GM12892 (cell line): ENCODE data around the gene PLOD2.

ENCODE experiments used
- DNase-seq: peaks from one replicate; pipeline ENCODE4 v3.0.0; 2011; ENCODE audit not compliant: insufficient read length
- FAIRE-seq: peaks from 2 replicates; lab custom pipeline; 2011; peaks lifted over from hg19 to GRCh38; lab: Jason Lieb, UNC
- POLR2A ChIP-seq: IDR thresholded peaks from 2 replicates; pipeline ENCODE4 v1.6.1; 2011; ENCODE audit warnings: low read depth, low read length, control low read depth
- POLR2AphosphoS5 ChIP-seq: IDR thresholded peaks from 2 replicates; pipeline ENCODE4 v1.6.1; 2011; ENCODE audit warnings: low read depth, low read length, control low read depth
- TAF1 ChIP-seq: IDR thresholded peaks from 2 replicates; pipeline ENCODE4 v1.6.1; 2011; ENCODE audit warnings: low read depth, mild to moderate bottlenecking, control low read depth, low read length, borderline replicate concordance

PLOD2 gene

DNA sequence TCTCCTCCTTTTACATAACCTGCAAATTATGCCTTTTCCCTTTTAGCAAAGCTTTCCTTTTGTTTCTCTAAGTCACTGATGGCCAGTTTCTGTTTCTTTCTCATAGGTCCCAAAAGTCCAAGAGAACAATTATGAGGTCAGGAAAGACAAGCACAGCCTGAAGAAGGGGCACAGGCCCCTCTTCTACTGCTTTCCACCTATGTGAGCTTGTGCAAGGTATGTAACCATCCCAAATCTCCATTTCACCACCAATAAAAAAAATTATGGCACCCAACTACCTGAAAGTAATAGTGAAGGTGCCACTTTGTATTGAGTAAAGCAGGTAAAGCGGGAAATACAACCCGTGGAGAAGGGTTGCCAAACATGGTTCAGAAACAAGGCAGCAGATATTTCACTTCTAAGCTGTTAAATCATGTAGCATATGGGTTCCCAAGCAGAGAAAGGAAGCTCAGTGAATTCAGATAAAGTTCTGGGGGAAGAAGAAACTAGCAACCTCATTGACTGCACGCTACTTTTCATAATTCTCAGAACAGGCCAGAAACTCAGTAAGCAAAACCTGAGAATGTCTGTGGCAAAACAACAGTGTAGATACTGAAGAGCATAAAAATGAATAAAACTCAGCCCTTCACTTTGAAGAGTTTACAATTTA lies 4.2 kb downstream of the PLOD2 start:
- DNase-seq (no peak), FAIRE-seq (no peak)
- TF ChIP-seq TAF1 (no peak), POLR2A (no peak), POLR2AphosphoS5 (no peak)

DNA sequence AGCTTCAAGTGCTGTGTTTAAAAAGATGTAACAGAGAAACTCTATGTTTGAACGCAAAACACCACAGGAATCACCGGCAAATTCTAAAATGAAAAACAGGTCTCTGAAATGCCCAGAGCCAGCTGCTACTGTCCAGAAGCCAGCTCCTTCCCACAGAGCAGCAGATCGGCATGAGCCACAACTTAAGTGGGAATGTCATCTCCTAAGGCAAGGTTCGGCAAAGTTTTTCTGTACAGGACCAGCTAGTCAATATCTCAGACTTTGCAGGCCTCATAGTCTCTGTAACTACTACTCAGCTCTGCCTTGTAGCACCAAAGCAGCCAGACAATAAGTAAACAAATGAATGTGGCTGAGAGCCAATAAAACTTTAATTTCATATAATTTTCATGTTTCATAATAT lies 4.9 kb downstream of the PLOD2 start:
- TF ChIP-seq TAF1 (no peak), POLR2AphosphoS5 (no peak), POLR2A (no peak)
- DNase-seq (no peak), FAIRE-seq (no peak)

DNA sequence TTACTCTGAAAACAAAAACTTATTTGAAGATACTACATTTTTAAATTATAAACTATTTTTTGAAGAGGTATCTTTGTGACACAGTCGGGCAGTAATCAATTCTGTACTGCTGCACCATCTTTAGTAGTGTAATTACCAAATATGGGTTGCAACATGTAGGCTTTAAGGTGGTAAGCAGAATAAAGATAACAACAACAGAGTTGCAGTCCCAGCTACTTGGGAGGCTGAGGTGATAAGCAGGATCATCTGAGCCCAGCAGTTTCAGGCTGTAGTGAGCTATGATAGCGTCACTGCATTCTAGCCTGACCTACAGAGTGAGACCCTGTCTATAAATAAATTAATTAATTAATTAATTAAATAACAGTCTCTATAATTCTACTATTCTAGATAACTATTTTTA lies 6.0 kb downstream of the PLOD2 start:
- DNase-seq (no peak), FAIRE-seq (no peak)
- TF ChIP-seq TAF1 = no peak
- TF ChIP-seq POLR2AphosphoS5 = no peak
- no peak for TF ChIP-seq POLR2A

DNA sequence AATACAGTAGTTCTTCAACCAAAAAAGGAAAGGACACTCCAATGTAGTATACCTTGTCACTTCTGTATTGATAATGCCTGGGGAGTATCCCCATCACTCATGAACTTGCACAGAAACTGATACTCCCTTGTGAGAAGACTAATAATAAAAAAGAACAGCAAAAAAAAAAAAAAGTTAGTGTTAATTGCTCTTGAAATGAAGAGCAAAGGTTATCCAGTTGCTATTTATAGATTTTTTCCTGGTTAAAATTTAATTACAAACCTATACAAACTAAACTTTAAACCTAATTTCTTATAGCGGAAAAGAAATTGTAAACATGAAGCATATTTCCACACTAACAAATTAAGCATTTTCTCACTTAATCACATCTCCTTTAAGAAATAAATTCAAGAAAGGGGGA lies 6.7 kb downstream of the PLOD2 start:
- DNase-seq = no peak
- no peak for TF ChIP-seq POLR2A
- no peak for TF ChIP-seq POLR2AphosphoS5
- TF ChIP-seq TAF1 = no peak
- no peak for FAIRE-seq

DNA sequence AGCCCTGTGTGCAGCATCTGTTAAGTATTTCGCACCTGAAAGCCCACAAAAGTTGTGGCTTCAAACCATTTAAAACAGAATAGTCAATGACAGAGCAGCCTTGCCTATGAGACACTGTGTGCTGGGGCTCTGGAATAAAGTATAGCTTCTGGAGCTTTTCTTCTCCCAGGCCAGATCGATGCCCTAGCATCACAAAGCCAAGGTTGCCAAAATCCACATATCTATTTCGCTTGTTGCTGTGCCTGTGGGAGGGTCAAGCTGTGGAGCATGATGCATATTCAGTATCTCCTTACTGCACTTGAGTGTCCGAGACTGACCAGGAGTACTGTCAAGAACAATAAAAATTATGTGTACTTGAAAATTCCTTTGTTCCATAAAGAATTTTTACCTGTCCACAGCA lies 7.6 kb downstream of the PLOD2 start:
- DNase-seq (no peak), FAIRE-seq (no peak)
- TF ChIP-seq POLR2AphosphoS5 (no peak), TAF1 (no peak), POLR2A (no peak)

DNA sequence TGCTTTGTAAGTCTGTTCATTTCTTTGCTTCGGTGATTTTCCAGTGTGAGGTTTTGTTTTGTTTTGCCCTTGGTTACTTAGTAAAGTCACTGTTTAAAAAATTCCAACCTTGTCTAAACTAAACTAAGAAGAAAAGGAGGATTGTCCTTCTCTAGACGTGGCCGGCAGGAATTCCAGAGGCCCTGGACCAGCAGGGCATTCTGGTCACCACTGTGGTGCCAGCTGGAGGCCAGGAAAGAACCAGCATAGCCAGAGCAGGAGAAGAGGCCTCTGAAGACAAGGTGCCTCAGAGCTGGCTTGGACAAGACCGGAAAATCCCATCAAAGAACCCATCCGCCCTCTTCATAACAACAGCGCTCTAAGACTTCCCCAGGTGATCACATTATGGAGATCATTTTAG lies 8.2 kb downstream of the PLOD2 start:
- no peak for TF ChIP-seq POLR2A
- no peak for TF ChIP-seq TAF1
- no peak for TF ChIP-seq POLR2AphosphoS5
- DNase-seq (no peak), FAIRE-seq (no peak)

DNA sequence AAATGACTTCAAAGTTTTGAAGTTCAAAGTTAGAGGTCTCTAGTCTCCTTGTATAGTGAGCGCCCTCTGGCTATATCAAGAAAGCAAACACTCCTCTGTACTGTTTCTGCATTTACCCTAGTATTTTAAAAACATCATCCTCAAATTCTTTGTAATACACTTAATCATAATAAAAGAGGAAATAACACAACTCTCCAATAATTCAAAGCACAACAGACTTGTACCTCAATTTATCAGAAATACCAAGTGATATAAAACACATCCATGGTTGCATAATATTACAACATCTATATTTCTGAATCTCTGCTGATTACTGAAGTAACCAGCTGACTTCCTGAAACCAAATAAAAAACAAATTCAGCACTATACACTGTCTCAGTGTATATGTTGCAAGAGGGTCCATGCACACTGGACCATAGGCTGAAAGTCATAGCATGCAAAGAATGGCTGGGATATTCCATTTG lies 12.5 kb downstream of the PLOD2 start:
- TF ChIP-seq POLR2AphosphoS5 = no peak
- no peak for TF ChIP-seq POLR2A
- TF ChIP-seq TAF1 = no peak

DNA sequence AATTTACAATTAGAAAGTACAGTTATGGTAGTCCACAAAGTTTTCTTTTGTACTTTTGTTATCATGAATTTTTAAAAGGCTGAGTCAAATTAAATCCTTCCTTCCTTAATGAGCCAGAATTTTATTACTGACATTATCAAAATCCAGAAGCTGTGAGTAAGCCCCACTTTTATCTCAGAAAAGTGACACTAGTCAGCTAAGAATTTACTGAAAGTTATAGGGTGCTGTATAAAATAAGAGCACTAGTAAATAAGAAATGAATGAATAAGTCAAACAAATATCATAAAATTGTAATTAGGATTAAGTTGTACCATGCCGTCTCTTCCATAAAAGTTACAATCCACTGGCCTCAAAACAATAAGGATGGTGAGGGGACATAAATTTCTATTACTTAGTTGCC lies 15.3 kb downstream of the PLOD2 start:
- no peak for FAIRE-seq
- DNase-seq = no peak

More for the DNA sequence above, 12.5 kb downstream of the PLOD2 start:
- DNase-seq (no peak), FAIRE-seq (no peak)

DNA sequence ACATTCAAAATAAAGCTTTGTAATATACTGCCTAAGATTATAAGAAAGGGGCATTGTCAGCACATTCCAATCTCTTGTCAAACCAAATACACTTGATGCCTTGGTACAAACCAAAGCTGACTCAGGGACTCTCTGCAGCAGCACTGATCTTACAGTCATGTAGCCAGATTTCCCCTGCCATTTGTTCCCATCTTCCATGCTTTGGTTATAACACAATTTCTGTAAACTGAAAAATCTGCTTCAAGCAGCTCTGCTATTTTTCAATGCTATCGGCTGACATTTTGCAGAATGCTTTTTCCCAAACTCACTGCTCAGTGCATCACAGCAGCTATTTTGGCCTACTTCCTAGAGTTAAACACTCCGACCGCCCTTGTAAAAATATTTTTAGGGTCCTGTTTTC lies 18.2 kb downstream of the PLOD2 start:
- TF ChIP-seq TAF1 (no peak), POLR2A (no peak), POLR2AphosphoS5 (no peak)
- DNase-seq = no peak
- no peak for FAIRE-seq

More for the DNA sequence above, 15.3 kb downstream of the PLOD2 start:
- TF ChIP-seq TAF1 = no peak
- no peak for TF ChIP-seq POLR2AphosphoS5
- no peak for TF ChIP-seq POLR2A

DNA sequence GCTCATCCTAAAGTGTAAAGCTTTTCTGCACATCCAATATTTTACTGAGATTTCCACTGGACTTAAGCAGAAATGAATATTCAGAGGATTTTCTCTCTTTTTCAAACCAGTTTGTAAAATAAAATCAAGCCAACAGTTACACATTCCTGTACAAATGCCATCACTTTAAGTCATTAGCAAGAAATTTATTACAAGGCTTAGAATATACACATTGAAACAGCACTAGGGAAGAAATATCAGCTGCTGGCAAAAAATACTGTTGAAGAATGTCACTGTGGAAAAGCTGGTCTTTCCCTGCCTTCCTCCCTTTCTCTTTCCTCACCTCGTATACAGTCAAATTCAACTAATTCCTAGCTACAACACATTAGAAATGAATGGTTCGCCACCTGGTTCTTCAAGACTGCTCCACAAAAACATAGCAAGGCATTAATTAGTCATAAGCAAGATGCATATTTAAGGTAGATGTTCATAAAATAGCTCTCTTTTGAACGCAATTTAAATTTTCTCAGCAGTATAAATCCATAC lies 21.3 kb downstream of the PLOD2 start:
- TF ChIP-seq POLR2A (no peak), POLR2AphosphoS5 (no peak), TAF1 (no peak)
- FAIRE-seq = no peak

DNA sequence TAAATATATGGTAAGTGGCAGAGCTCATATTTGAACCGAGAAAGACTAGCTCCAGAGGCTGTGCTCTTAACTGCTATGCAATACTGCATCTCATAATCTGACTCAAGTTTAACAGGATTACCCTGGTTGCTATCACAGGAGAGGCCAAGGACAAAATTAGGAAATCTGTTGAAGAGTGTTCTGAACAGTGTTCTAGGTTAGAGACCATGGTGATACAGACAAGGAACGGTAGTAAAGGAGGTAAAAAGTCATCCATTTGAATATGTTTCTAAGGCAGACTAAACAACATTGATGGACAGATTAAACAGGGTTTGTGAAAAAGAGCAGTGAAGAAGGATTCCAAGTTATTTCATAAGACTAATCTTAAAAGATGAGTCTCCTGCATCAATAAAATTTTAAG lies 22.1 kb downstream of the PLOD2 start:
- TF ChIP-seq POLR2AphosphoS5 = no peak
- no peak for TF ChIP-seq TAF1
- TF ChIP-seq POLR2A = no peak

More for the DNA sequence above, 21.3 kb downstream of the PLOD2 start:
- DNase-seq = no peak

DNA sequence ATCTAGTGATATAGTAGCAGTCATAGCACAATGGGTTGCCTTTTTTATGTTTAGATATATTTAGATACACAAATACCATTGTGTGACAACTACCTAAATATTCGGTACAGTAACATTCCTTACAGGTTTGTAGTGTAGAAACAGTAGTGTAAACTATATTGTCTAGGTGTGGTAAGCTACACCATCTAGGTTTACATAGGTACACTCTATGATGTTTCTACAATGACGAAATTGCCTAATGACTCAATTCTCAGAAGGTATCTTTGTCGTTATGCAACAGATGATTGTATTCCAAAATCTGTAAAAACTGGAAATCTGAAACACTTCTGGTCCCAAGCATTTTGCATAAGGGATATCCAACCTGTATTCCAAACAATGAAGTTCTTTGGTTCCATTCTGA lies 24.3 kb downstream of the PLOD2 start:
- no peak for FAIRE-seq
- TF ChIP-seq POLR2AphosphoS5 = no peak
- TF ChIP-seq POLR2A = no peak
- no peak for TF ChIP-seq TAF1
- DNase-seq = no peak

More for the DNA sequence above, 22.1 kb downstream of the PLOD2 start:
- DNase-seq = no peak
- FAIRE-seq = no peak
